ENCODE measurements around the gene PC.

The PC gene

GRCh38 chr11:66854729-66855211 is 103.4 kb downstream of the PC start:
- no peak for DNase-seq (ENCODE audit: low read depth in 2 of 2)

- DNase-seq (ENCODE audit: low read depth in 2 of 2): no peak
Observed at GRCh38 chr11:66854231-66854661, 103.9 kb downstream of the PC start.

- DNase-seq (ENCODE audit: low read depth in 2 of 2): no peak
Observed at GRCh38 chr11:66853242-66854229, 104.6 kb downstream of the PC start.

- no peak for DNase-seq (ENCODE audit: low read depth in 2 of 2)
Observed at GRCh38 chr11:66852466-66853241, 105.5 kb downstream of the PC start.

- DNase-seq (ENCODE audit: low read depth in 2 of 2): no peak
Observed at GRCh38 chr11:66851698-66852465, 106.3 kb downstream of the PC start.

DNA sequence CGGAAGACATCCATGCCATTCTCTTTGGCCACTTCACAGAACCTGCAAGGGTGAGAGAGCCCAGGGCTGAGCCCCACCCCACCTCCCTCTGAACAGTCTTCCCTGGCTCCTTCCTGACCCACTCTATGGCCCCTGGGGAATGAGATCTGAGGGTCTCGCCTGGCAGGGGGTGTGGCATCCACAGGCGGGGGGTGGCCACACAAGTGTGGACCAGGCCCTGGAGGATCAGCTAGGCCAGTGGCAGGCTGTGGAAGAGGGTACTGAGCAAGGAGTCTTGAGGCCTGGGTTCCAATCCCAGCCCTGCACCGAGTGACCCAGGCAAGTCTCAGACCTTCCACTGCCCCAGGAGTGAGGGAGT is 107.0 kb downstream of the PC start:
- DNase-seq (ENCODE audit: low read depth in 2 of 2): no peak

- no peak for DNase-seq (ENCODE audit: low read depth in 2 of 2)
Observed at GRCh38 chr11:66850588-66851238, 107.5 kb downstream of the PC start.

DNA sequence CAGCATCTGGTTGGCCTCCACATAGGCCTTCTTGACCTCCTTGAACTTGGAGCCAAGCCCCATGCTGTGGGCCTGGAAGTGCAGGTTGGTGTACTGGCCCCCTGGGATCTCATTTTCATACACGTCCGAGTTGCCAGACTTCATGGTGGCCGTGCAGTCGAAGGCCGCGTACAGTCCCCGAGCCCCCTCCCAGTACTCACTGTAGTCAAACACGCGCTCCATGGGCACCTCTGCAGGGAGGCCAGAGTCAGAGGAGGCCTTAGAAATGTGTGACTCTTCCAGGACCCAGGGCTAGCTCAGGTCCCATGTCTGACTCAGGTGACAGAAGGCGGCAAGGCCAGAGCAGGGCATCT is 108.0 kb downstream of the PC start:
- DNase-seq (ENCODE audit: low read depth in 2 of 2): no peak

DNA sequence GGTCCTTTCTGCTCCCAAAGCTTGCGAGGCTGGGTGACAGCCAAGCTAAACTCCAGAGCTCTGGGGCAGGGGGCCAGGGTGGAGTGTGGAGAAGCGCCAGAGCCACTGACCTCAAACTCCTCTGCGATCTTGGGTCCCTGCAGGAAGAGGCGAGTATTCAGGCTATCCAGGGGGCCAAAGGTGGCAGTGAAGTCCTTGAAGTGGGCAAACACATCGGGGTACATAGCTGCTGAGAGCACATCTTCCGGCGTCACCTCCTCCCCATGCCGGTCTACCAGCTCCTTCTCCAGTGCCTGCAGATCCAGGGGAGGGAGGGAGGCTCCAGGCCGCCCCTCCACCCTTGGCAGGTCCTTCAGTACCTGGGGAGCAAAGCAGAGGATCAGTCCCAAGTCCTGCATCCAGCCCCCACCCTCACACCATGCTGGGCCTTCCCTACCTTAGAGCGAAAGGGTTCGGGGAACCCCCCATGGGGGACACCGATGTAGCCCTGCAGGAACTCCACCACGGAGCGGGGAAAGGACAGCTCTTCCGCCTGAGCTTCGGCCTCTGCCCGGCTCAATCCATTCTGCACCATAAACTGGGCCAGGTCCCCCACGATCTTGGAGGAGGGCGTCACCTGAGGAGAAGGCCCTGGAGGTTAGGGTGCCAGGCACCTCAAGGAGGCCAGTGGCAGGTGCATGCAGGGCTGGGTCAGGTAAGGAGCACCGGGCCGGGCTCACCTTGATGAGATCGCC is 108.5 kb downstream of the PC start:
- DNase-seq (ENCODE audit: low read depth in 2 of 2): no peak

DNA sequence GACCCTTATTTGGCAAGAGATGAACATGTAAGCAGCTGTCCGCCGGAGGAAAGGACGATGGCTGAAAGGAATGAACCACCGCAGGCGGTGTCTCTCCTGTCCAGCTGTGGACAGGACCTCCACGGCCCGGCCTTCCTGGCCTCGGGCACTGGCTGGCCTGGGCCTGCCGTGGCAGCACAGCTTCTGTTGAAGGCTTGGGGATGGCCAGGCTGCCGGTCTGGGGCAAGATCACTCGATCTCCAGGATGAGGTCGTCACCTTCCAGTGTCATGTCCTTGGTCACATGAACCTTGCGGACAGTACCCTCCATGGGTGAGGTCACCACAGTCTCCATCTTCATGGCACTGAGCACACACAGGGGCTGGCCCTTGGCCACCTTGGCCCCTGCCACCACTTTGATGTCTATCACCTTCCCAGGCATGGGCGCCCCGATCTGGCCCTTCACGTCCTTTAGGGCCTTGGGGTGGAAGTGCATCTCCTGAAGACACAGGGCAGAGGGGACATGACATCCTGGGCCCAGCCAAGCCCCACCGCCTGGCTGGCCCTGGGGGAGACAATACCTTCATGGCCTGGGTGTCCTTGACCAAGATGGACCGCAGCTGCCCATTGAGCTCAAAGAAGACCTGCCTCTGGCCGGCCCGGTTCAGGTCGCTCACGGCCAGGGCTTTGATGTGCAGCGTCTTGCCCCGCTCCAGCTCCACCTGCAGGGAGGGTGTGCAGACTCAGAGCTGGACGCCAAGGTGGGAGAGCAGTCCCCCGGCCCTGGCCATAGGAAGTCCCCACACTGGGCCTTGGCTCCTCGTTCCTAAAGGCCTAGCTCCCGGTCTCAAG is 109.3 kb downstream of the PC start:
- no peak for DNase-seq (ENCODE audit: low read depth in 2 of 2)

GRCh38 chr11:66847461-66848232 is 110.5 kb downstream of the PC start:
- no peak for DNase-seq (ENCODE audit: low read depth in 2 of 2)

- DNase-seq (ENCODE audit: low read depth in 2 of 2): no peak
Observed at GRCh38 chr11:66846671-66847091, 111.5 kb downstream of the PC start.

DNA sequence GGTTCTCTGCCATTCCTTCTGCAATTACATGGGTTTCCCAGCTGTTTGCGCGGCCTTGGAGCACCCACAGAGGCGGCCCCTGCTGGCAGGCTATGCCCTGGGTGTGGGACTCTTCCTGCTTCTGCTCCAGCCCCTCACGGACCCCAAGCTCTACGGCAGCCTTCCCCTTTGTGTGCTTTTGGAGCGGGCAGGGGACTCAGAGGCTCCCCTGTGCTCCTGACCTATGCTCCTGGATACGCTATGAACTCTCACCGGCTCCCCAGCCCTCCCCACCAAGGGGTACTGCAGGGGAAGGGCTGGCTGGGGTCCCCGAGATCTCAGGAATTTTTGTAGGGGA is 112.3 kb downstream of the PC start:
- no peak for DNase-seq (ENCODE audit: low read depth in 2 of 2)

- DNase-seq (ENCODE audit: low read depth in 2 of 2): no peak
Observed at GRCh38 chr11:66845143-66845875, 112.9 kb downstream of the PC start.

GRCh38 chr11:66844496-66845142 is 113.6 kb downstream of the PC start:
- DNase-seq (ENCODE audit: low read depth in 2 of 2): no peak

DNA sequence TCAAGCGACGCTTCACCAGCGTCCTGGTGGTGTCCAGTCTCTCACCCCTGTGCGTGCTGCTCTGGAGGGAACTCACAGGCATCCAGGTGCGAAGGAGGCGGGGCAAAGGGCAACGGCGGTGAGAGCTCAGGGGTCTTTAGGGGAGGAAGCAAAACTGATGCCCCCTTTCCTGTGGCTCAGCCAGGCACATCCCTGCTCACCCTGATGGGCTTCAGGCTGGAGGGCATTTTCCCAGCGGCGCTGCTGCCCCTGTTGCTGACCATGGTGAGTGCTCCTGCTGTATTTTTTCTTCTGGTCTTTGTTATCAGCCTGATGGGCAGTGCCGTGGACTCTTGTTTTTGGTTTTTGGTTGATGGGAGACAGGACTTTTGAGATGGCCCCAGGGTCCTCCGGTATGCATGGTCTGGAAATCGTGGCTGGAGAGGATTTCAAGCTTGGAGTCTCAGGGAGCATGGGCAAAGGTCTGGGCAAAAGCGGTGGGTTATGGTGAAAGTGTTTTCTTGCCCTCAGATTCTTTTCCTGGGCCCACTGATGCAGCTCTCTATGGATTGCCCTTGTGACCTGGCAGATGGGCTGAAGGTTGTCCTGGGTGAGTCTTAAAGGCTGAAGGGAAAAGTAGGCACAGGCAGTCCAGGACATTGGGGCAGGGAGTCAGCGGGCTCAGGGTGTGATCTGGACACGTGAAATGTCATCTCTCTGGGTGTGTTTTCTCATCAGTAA is 114.2 kb downstream of the PC start:
- DNase-seq (ENCODE audit: low read depth in 2 of 2): no peak

Data from fibroblast of skin of left quadriceps (primary cell).